Mammary epithelial cell (primary cell): ENCODE results near the gene CSNK1G2.

Experiments used
- EZH2 ChIP-seq: IDR thresholded peaks from 2 replicates; pipeline ENCODE4 v1.6.1; 2012; ENCODE audit warnings: low read length, inconsistent platforms, borderline replicate concordance
- TF ChIP-seq, protein P1 (sequence below), 2 donors: IDR thresholded peaks in 1 of 2; conservative IDR thresholded peaks in 1 of 2; 2 replicates each; pipeline ENCODE4 v1.5.1; 2011 to 2012; ENCODE audit warnings: inconsistent platforms in 2 of 2, low read length in 2 of 2, mild to moderate bottlenecking in 2 of 2, control low read depth in 1 of 2, low read depth in 1 of 2; ENCODE audit not compliant: insufficient read depth in 1 of 2; ENCODE audit errors: extremely low read depth in 1 of 2

DNA sequence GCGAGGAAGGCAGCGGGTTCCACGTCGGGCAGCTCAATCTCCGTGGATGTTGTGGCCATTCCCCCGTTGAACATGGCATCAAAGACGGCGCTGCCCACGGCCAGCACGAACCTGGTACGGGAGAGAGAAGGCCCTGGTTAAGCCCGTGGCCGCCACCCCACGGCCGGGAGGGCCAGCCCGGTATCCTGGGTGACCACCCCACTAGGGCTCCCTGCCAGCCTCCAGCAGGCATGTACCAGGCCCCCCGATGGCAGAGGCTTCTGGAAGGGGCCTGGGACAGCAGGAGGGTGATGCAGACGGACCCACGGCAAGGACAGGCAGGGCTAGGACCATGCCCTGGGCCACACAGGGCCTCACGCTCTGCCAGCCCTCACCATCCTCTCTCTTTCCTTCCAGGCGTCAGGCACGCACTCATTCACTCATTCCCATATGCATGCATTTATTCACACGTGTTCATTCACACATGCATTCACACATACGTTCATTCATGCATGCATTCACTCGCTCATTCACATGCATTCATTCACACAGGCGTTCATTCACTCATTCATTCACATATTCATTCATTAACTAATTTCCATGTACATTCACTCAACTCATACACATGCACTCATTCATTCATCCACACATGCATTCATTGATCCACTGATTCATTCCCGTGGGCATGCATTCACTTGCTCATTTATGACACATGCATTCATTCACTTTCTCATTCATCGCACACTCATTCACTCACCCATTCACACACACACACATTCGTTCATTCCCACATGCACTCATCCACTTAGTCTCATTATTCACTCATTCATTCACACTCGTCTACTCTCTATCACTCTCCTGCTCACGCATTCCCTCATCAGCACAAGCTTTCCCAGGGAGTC is 56.6 kb downstream of the CSNK1G2 start:
- TF ChIP-seq, protein P1, sequence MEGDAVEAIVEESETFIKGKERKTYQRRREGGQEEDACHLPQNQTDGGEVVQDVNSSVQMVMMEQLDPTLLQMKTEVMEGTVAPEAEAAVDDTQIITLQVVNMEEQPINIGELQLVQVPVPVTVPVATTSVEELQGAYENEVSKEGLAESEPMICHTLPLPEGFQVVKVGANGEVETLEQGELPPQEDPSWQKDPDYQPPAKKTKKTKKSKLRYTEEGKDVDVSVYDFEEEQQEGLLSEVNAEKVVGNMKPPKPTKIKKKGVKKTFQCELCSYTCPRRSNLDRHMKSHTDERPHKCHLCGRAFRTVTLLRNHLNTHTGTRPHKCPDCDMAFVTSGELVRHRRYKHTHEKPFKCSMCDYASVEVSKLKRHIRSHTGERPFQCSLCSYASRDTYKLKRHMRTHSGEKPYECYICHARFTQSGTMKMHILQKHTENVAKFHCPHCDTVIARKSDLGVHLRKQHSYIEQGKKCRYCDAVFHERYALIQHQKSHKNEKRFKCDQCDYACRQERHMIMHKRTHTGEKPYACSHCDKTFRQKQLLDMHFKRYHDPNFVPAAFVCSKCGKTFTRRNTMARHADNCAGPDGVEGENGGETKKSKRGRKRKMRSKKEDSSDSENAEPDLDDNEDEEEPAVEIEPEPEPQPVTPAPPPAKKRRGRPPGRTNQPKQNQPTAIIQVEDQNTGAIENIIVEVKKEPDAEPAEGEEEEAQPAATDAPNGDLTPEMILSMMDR (conservative IDR thresholded peaks at IDR 0.05 in 1 of 2, IDR thresholded peaks at IDR 0.05 in 1 of 2; ENCODE audit: extremely low read depth in 1 of 2, insufficient read depth in 1 of 2, low read depth in 1 of 2, low read length in 2 of 2) = no peak
- no peak for TF ChIP-seq EZH2
